ENCODE measurements around the gene TTC3.

The TTC3 gene

GRCh38 chr21:37075214-37075770 is 2.2 kb downstream of the TTC3 start:
- Histone ChIP-seq H3K9me3 (ENCODE audit: control insufficient read depth, low read length) (no peaks in the 10 kb centered on the region), H3K27me3 (ENCODE audit: control insufficient read depth, insufficient read depth, low read length) (no peaks in the 10 kb centered on the region), H2AFZ (no peak overlapping the region), H3K27ac (no peak overlapping the region), H3K36me3 (ENCODE audit: control insufficient read depth, insufficient read depth, low read length) (no peaks in the 10 kb centered on the region), H3K79me2 (peaks cover 4% of the 10 kb centered on the region), H3K4me2 (ENCODE audit: low read length) (no peak overlapping the region), H3K4me1 (peaks cover 6% of the 10 kb centered on the region), H3K4me3 (ENCODE audit: low read depth, low read length) (no peak overlapping the region), H3K9ac (no peak overlapping the region)
- no peak for TF ChIP-seq CTCF (IDR thresholded peaks at IDR 0.05)

GRCh38 chr21:37076087-37076850 is 3.2 kb downstream of the TTC3 start:
- H3K4me3 ChIP-seq (ENCODE audit: low read depth, low read length), result no peak overlapping the region
- no peak overlapping the region for H3K9ac ChIP-seq
- no peaks in the 10 kb centered on the region for H3K27me3 ChIP-seq (ENCODE audit: control insufficient read depth, insufficient read depth, low read length)
- H2AFZ ChIP-seq, result no peak overlapping the region
- no peak overlapping the region for H3K27ac ChIP-seq
- H3K4me2 ChIP-seq (ENCODE audit: low read length), result no peak overlapping the region
- no peaks in the 10 kb centered on the region for H3K9me3 ChIP-seq (ENCODE audit: control insufficient read depth, low read length)
- no peaks in the 10 kb centered on the region for H3K36me3 ChIP-seq (ENCODE audit: control insufficient read depth, insufficient read depth, low read length)
- TF ChIP-seq CTCF (IDR thresholded peaks at IDR 0.05), result no peak
- peaks cover 4% of the 10 kb centered on the region for H3K79me2 ChIP-seq
- peaks cover 3% of the 10 kb centered on the region for H3K4me1 ChIP-seq

GRCh38 chr21:37077403-37077802 is 4.3 kb downstream of the TTC3 start:
- no peaks in the 10 kb centered on the region for H3K36me3 ChIP-seq (ENCODE audit: control insufficient read depth, insufficient read depth, low read length)
- H3K27me3 ChIP-seq (ENCODE audit: control insufficient read depth, insufficient read depth, low read length), result no peaks in the 10 kb centered on the region
- H3K4me3 ChIP-seq (ENCODE audit: low read depth, low read length), result no peak overlapping the region
- H2AFZ ChIP-seq, result no peak overlapping the region
- no peak overlapping the region for H3K27ac ChIP-seq
- no peak for TF ChIP-seq CTCF (IDR thresholded peaks at IDR 0.05)
- H3K4me1 ChIP-seq, result no peaks in the 10 kb centered on the region
- peaks cover 8% of the 10 kb centered on the region for H3K79me2 ChIP-seq
- no peak overlapping the region for H3K4me2 ChIP-seq (ENCODE audit: low read length)
- no peak overlapping the region for H3K9ac ChIP-seq
- no peaks in the 10 kb centered on the region for H3K9me3 ChIP-seq (ENCODE audit: control insufficient read depth, low read length)

GRCh38 chr21:37079211-37079824 is 6.3 kb downstream of the TTC3 start:
- Histone ChIP-seq H3K27me3 (ENCODE audit: control insufficient read depth, insufficient read depth, low read length) (no peaks in the 10 kb centered on the region), H3K9me3 (ENCODE audit: control insufficient read depth, low read length) (no peaks in the 10 kb centered on the region), H3K36me3 (ENCODE audit: control insufficient read depth, insufficient read depth, low read length) (no peaks in the 10 kb centered on the region), H2AFZ (no peak overlapping the region), H3K4me2 (ENCODE audit: low read length) (no peak overlapping the region), H3K27ac (no peak overlapping the region), H3K9ac (no peak overlapping the region), H3K4me3 (ENCODE audit: low read depth, low read length) (no peak overlapping the region), H3K79me2 (peaks cover 6% of the 10 kb centered on the region), H3K4me1 (no peaks in the 10 kb centered on the region)
- TF ChIP-seq CTCF (IDR thresholded peaks at IDR 0.05), result no peak
